Vagina (tissue), 2 donors: ENCODE results near the gene RAB44.

Source experiments
- POLR2A ChIP-seq, 2 donors: fragments of 450-650 bp; IDR thresholded peaks; one replicate each; pipeline ENCODE4 v1.6.1; 2017; ENCODE audit warnings: antibody characterized with exemption in 2 of 2, mild to moderate bottlenecking in 2 of 2, moderate library complexity in 2 of 2
- TF ChIP-seq, protein P1 (sequence below), 3 experiments: fragments of 450-650 bp in 2 of 3; fragments of 200-600 bp in 1 of 3; sonication (generic) in 1 of 3; IDR thresholded peaks; one replicate each; pipeline ENCODE4 v1.5.1; 2017 to 2019; ENCODE audit warnings: antibody characterized with exemption in 3 of 3, mild to moderate bottlenecking in 2 of 3, moderate library complexity in 2 of 3

GRCh38 chr6:36781669-36782068, 84.0 kb downstream of the RAB44 start:
- TF ChIP-seq POLR2A (IDR thresholded peaks at IDR 0.05) = no peak
- TF ChIP-seq, protein P1, sequence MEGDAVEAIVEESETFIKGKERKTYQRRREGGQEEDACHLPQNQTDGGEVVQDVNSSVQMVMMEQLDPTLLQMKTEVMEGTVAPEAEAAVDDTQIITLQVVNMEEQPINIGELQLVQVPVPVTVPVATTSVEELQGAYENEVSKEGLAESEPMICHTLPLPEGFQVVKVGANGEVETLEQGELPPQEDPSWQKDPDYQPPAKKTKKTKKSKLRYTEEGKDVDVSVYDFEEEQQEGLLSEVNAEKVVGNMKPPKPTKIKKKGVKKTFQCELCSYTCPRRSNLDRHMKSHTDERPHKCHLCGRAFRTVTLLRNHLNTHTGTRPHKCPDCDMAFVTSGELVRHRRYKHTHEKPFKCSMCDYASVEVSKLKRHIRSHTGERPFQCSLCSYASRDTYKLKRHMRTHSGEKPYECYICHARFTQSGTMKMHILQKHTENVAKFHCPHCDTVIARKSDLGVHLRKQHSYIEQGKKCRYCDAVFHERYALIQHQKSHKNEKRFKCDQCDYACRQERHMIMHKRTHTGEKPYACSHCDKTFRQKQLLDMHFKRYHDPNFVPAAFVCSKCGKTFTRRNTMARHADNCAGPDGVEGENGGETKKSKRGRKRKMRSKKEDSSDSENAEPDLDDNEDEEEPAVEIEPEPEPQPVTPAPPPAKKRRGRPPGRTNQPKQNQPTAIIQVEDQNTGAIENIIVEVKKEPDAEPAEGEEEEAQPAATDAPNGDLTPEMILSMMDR (IDR thresholded peaks at IDR 0.05) = no peak
